Right renal pelvis (tissue), 4 donors: ENCODE data around the gene CASP9. TPM values are rescaled to one million over a fixed set of nuclear protein-coding genes. Genes with fewer than 3 reads are reported as not detected.

Experiments used
- DNase-seq, 4 donors: peaks; one replicate each; pipeline ENCODE4 v3.0.0-alpha.2; 2013; ENCODE audit warnings: low read depth in 4 of 4, low spot score in 3 of 4, missing footprints in 1 of 4
- polyA plus RNA-seq, 4 donors: library from polyadenylated mRNA; unstranded; fragments of 120-200 nt; gene quantifications; one replicate each; pipeline ENCODE4 v1.2.1, GENCODE V29; 2013; ENCODE audit not compliant: insufficient read length in 4 of 4

Gene CASP9
- 10 to 100 TPM; 27.6 to 35.7 (median 29.3) TPM for polyA plus RNA-seq

GRCh38 chr1:15524021-15524282, at the start of gene CASP9:
CASP9 (minus strand) TSS chr1:15524215; CDS start chr1:15524200, 15 bp downstream.
- no peak for DNase-seq

- DNase-seq = no peak
These were observed 49.5 kb upstream of the CASP9 start for GRCh38 chr1:15573477-15573876.

GRCh38 chr1:15571266-15571665, 47.3 kb upstream of the CASP9 start:
- DNase-seq = no peak

GRCh38 chr1:15570861-15571260, 46.8 kb upstream of the CASP9 start:
- no peak for DNase-seq

- DNase-seq = no peak
These were observed 44.5 kb upstream of the CASP9 start for GRCh38 chr1:15568387-15569073.

GRCh38 chr1:15559189-15559810, 35.3 kb upstream of the CASP9 start:
- DNase-seq = no peak

- DNase-seq = no peak
These were observed 34.5 kb upstream of the CASP9 start for GRCh38 chr1:15558516-15558915.

GRCh38 chr1:15557594-15557993, 33.6 kb upstream of the CASP9 start:
- DNase-seq = no peak

GRCh38 chr1:15557008-15557407, 33.0 kb upstream of the CASP9 start:
- DNase-seq = no peak

- no peak for DNase-seq
These were observed 26.6 kb upstream of the CASP9 start for GRCh38 chr1:15550573-15550972.

GRCh38 chr1:15546641-15547040, 22.6 kb upstream of the CASP9 start:
- DNase-seq = no peak

GRCh38 chr1:15543589-15544568, 19.9 kb upstream of the CASP9 start:
- DNase-seq = no peak

- no peak for DNase-seq
These were observed 19.2 kb upstream of the CASP9 start for GRCh38 chr1:15543251-15543588.

GRCh38 chr1:15542388-15543250, 18.6 kb upstream of the CASP9 start:
- no peak for DNase-seq

GRCh38 chr1:15541231-15541792, 17.3 kb upstream of the CASP9 start:
- no peak for DNase-seq

GRCh38 chr1:15540186-15540585, 16.2 kb upstream of the CASP9 start:
- DNase-seq = no peak

- DNase-seq = no peak
These were observed 14.8 kb upstream of the CASP9 start for GRCh38 chr1:15538771-15539170.

- DNase-seq = no peak
These were observed 7.7 kb upstream of the CASP9 start for GRCh38 chr1:15531682-15532081.

- no peak for DNase-seq
These were observed 7.0 kb upstream of the CASP9 start for GRCh38 chr1:15531003-15531402.
